Ishikawa (cell line): Measurements from ENCODE around the gene ELFN1.

Experiments used
- CEBPB ChIP-seq: IDR thresholded peaks from 2 replicates; pipeline ENCODE4 v1.6.1; 2012
- EGR1 ChIP-seq: IDR thresholded peaks from 2 replicates; pipeline ENCODE4 v1.6.1; 2012
- EP300 ChIP-seq: IDR thresholded peaks from 2 replicates; pipeline ENCODE4 v1.6.1; 2012; ENCODE audit warnings: borderline replicate concordance
- FOXM1 ChIP-seq: IDR thresholded peaks from 2 replicates; pipeline ENCODE4 v1.6.1; 2012; ENCODE audit warnings: low read depth, borderline replicate concordance
- MAX ChIP-seq: IDR thresholded peaks from 2 replicates; pipeline ENCODE4 v1.6.1; 2012
- NFIC ChIP-seq: IDR thresholded peaks from 2 replicates; pipeline ENCODE4 v1.6.1; 2012
- RAD21 ChIP-seq: IDR thresholded peaks from 2 replicates; pipeline ENCODE4 v1.6.1; 2012; ENCODE audit warnings: low read depth
- TAF1 ChIP-seq: IDR thresholded peaks from 2 replicates; pipeline ENCODE4 v1.6.1; 2012; ENCODE audit warnings: low read depth, mild to moderate bottlenecking
- TEAD4 ChIP-seq: IDR thresholded peaks from 2 replicates; pipeline ENCODE4 v1.6.1; 2012
- YY1 ChIP-seq: IDR thresholded peaks from 2 replicates; pipeline ENCODE4 v1.6.1; 2012; ENCODE audit warnings: low read depth
- ZBTB7A ChIP-seq: IDR thresholded peaks from 2 replicates; pipeline ENCODE4 v1.6.1; 2012; ENCODE audit warnings: low read depth
- TF ChIP-seq, protein P1 (sequence below): IDR thresholded peaks from 2 replicates; pipeline ENCODE4 v1.6.1; 2012; ENCODE audit warnings: low read depth, mild to moderate bottlenecking

GRCh38 chr7:1752111-1752510 is 82.0 kb downstream of the ELFN1 start:
- TF ChIP-seq, protein P1, sequence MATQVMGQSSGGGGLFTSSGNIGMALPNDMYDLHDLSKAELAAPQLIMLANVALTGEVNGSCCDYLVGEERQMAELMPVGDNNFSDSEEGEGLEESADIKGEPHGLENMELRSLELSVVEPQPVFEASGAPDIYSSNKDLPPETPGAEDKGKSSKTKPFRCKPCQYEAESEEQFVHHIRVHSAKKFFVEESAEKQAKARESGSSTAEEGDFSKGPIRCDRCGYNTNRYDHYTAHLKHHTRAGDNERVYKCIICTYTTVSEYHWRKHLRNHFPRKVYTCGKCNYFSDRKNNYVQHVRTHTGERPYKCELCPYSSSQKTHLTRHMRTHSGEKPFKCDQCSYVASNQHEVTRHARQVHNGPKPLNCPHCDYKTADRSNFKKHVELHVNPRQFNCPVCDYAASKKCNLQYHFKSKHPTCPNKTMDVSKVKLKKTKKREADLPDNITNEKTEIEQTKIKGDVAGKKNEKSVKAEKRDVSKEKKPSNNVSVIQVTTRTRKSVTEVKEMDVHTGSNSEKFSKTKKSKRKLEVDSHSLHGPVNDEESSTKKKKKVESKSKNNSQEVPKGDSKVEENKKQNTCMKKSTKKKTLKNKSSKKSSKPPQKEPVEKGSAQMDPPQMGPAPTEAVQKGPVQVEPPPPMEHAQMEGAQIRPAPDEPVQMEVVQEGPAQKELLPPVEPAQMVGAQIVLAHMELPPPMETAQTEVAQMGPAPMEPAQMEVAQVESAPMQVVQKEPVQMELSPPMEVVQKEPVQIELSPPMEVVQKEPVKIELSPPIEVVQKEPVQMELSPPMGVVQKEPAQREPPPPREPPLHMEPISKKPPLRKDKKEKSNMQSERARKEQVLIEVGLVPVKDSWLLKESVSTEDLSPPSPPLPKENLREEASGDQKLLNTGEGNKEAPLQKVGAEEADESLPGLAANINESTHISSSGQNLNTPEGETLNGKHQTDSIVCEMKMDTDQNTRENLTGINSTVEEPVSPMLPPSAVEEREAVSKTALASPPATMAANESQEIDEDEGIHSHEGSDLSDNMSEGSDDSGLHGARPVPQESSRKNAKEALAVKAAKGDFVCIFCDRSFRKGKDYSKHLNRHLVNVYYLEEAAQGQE = no peak
- no peak for TF ChIP-seq CEBPB
- TF ChIP-seq NFIC = no peak
- TF ChIP-seq RAD21 = no peak
- TF ChIP-seq FOXM1 = no peak
- TF ChIP-seq EP300 = no peak
- no peak for TF ChIP-seq EGR1
- no peak for TF ChIP-seq YY1
- TF ChIP-seq TAF1 = no peak
- no peak for TF ChIP-seq ZBTB7A
- TF ChIP-seq MAX = no peak
- TF ChIP-seq TEAD4 = no peak
